Stimulated activated CD4-positive, alpha-beta T cell treated with anti-CD3 and anti-CD28 coated beads, Interleukin-1b, Interleukin-23, amount 100 ng/mL, for 4 hours (primary cell): Measurements from ENCODE around the gene HS3ST2.
"Not testable (repeated sequence)": the region's sequence is repeated elsewhere in the genome, so short reads cannot be mapped to it uniquely, and the experiment has no call there.

Source experiments
- DNase-seq, 2 donors: peaks; one replicate each; pipeline ENCODE4 v3.0.0-alpha.2; 2020; ENCODE audit warnings: low read depth in 2 of 2

The HS3ST2 gene

DNA sequence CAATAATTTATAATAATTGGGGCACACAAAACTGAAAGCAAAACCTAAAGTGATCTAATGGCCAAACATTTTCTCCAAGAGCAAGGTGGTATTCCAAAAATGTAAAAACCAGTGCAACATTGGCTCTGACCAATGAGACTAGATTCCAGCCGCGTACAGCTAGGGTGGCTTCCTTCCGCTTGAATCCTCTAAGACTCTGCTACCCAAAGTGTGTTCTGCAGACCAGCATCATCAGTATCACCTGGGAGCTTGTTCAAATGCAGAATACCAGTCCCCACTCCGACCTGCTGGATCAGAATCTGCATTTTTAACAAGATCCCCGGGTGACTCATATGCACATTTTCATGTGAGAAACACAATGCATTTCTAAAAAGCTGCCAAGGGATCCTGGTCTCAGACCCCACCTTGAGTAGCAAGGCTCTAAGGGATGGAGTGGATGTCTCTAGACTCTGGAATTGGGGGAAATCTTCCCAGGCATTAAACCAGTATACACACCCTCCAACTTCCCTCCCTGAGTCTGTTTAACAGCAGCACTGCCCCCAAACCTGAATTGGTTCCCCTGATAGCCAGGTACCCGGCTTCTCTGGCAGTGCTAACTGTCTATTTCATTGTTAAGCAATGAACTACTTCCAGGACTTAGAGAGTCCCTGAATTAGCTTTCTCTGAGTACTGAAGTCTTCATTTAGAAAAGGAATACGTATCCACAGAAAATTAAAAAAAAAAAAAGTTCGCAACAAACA is 118.2 kb downstream of the HS3ST2 start:
- DNase-seq = no peak

DNA sequence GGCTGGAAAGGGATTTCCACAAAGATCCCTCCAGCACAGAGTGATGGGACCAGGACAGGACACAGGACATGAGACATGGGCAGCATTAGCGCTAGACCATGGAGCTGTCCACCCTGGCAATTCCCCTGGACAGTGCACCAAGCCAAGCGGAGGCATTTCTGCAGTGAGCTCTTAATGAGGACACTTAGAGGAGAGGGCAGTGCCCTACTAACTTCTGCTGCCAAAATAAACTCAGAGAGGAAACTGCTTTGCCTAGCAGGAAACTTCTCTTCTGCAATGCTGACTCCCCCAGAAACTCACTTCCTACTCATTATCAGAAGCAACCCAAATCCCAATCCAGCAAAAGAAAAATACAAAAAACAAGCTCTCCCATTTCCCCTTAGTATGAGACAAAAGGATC is 119.2 kb downstream of the HS3ST2 start:
- DNase-seq = no peak

DNA sequence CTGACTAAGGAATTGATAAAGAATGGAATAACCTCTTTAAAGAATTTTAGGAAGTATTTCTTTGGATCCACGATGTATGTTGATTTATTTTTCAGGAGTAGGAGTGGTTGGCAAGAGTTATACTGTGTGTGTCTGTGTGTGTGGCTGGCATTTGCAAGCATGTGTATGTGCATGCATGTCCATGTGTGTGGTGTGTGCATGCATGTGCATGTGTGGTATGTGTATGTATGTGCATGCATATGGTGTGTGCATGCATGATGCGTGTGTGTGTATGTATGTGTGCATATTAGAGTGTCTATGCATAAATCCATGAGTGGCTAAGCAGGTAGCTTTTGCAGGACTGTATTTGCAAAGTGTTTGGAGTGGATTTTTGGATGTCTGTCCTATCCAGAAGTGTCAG is 120.8 kb downstream of the HS3ST2 start:
- DNase-seq = no peak

DNA sequence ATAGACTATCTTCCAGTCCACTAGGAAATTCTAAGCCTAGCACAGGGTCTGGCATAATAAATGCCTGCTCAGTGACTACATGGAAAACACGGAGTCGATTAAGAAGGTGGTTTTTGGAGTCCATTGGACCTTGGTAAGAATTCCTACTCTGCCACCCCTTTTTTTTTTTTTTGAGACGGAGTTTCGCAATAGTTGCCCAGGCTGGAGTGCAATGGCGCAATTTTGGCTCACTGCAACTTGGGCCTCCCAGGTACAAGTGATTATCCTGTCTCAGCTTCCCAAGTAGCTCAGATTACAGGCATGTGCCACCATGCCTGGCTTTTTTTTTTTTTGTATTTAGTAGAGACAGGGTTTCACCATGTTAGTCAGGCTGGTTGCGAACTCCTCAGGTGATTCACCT is 123.2 kb downstream of the HS3ST2 start:
- DNase-seq = no peak

DNA sequence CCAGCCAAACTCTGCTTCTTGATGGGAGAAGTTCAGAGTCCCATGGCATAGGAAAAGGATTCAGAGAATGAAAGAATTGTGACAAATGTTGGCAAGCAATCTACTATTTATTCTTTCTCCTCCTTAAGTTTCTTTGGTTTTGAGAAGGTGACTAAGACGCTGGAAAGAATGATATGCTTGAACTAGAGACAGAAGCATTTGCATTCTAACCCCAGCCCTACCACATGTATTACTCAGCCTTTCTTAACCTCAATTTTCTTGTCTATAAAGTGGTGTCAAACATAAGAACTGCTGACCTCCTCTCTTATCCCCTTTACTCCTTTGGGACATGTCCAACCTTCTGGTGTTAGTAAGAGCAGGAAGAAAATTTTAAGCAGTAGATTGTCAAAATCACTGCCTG is 124.7 kb downstream of the HS3ST2 start:
- no peak for DNase-seq

DNA sequence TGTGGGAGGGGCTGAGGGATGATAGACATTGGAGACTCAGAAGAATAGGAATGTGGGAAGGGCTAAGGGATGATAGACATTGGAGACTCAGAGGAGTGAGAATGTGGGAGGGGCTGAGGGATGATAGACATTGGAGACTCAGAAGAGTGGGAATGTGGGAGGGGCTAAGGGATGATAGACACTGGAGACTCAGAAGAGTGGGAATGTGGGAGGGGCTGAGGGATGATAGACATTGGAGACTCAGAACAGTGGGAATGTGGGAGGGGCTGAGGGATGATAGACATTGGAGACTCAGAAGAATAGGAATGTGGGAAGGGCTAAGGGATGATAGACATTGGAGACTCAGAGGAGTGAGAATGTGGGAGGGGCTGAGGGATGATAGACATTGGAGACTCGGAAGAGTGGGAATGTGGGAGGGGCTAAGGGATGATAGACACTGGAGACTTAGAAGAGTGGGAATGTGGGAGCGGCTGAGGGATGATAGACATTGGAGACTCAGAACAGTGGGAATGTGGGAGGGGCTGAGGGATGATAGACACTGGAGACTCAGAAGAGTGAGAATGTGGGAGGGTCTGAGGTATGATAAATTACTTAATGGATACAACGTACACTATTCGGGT is 125.9 kb downstream of the HS3ST2 start:
- not testable (repeated sequence) for DNase-seq

DNA sequence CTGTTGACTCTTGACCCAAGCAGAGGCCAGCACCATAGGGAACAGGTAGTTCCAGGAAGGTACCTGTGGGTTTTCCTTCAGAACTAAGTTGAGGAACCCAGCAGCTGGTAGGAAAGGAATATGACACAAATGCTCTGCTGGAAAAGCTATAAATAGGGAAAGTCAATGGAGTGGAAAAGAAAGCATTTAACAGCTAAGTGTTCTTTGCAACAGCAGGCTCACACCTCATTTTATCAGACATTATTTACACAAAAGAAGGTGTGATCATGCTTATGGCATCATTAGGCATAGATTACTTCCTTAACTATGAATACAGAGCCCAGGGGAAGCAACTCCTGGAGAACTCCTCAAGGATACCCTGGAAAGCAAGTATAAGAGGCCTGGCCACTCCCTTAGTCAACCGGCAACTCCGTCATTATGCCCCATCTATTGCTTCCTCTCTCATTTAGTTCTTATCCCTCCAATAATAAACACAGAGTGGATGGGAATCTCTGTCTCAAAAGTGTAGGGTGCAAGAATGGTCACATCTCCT is 128.1 kb downstream of the HS3ST2 start:
- no peak for DNase-seq

DNA sequence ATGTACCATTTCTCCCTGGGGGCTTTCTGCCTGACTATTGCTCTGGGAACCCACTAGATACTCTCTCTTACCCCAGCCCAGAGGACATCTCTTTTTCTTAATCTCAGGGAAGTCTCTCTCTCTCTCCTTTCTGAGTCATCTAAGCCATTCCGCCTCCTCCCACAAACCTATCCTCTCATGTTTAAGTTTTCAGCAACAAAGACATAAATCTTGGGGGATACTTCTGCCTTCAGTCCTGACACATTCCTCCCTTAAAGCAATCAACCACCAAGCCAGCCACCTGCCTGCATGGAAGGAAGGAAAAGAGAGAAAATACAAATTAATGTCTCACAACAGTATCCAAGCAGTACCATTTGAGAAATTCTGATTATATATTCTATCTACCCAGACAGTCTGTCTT is 128.8 kb downstream of the HS3ST2 start:
- DNase-seq = no peak

DNA sequence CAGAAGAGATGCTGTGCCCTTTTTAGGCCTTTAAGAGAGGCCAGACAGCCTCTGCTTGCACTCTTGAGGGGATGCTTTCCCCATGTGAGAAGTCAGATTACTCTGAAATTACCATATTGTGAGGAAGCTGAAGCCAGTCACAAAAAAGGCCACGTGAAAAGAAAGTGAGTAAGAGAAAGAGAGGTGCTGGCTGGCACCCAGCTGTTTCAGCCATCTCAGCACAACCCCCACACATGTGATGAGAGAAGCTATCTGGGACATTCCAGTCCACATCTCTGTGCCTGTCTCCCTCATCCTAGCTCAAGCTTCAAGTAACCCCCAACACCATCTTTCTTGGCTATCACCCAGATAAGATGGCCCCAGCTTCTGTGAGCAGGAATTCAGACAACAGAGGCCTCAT is 131.4 kb downstream of the HS3ST2 start:
- DNase-seq = no peak

DNA sequence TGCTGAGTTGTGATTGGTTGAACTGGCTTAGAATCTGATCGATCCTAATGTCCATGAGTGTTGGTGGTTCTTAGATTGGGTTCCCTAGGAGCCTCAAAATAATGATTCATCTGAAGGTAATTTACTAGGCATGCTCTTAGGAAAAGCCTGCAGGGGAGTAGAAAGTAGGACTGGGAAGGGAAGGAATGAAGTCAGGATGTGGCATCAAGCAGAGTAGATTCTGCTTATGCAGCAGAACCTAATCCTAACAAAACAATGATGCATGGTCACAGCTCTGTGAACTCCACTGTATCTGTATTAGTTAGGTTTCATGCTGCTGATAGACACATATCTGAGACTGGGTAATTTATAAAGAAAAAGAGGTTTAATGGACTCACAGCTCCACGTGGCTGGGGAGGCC is 132.5 kb downstream of the HS3ST2 start:
- no peak for DNase-seq

DNA sequence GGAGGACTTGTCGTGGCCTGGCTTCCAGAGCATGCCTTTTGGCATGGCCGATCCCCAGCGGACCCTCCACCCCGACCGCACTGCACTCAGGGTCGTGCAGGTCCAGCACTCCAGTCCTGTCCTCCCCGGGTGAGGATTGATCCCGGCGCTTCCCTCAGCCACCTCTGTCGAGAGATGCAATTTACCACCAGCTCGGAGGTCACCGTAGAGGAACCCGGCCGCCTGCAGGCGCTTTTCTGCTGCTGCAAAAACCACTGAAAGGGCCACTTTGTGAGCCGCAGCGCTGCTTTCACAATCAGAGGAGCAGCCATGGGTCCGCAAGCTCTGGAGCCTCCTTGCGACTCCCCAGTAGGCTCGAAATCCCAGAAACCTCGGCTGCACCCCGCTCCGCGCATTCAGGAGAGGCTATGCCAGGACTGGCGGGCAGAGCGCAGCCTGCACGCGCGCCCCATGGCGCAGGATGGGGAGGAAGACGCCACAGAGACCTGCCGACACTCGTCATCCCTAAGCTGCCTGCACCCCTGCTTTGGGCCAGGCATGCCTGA is 134.2 kb downstream of the HS3ST2 start:
- no peak for DNase-seq

DNA sequence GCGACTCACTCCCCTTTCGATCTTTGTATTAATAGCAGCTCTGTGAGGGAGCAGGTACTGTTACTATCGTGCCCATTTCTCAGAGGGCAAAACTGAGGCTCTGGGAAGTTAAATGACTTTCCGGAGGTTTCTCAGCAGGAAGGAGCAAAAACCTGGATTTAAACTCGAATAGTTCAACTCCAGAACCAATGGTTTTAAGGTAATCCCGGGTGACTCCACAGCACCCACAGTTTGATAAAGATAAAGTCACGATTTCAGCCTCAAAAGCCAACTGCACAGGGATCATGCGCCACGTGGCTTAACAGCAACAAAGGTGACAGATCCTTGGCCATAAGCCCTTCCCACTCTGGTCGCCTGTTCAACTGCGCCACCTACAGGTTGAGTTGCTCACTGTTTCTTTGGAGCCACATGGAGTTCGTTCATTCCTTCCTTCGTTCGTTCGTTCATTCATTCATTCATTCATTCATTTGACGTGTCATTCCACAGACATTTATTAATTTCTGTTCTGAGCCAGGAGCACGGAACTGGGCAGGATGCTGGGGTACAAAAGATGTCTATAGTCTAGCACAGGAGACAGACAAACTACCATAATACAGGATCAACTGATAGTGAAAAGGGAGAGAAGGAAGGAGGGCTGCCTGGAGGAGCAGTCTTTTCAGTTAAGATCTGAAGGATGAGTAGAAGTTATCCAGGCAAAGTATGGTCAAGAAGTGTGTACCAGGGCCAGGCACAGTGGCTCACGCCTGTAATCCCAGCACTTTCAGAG is 134.8 kb downstream of the HS3ST2 start:
- peak; percentile 5 to 17 for DNase-seq

DNA sequence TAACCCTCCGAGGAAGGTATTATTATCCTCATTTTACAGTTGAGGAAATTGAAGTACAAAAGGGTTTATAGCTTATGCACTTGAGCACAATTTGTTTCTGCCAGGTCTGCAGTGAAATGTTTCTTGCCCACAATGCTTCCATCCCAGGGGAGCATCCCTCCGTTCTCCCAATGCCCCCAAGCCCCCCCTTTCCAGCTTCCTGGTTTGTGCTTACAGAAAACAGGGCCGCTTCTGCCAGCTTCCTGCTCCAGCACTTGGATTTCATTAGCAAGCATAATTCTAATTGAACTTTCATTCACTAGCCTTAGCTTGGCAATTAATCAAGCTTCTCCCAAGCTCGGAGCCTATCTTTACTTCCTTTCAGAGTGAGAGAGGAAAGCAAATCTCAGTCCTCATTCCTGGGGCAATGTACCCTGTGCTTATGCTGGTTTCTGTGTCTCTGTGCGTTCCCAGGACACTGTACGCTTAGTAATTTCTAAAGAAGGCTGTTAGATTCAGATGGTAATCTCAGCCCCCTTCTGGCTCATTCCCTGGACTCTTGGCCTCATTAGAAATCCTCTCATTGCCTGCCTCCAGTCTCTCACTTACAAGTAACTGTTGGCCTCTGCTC is 141.6 kb downstream of the HS3ST2 start:
- DNase-seq = no peak

DNA sequence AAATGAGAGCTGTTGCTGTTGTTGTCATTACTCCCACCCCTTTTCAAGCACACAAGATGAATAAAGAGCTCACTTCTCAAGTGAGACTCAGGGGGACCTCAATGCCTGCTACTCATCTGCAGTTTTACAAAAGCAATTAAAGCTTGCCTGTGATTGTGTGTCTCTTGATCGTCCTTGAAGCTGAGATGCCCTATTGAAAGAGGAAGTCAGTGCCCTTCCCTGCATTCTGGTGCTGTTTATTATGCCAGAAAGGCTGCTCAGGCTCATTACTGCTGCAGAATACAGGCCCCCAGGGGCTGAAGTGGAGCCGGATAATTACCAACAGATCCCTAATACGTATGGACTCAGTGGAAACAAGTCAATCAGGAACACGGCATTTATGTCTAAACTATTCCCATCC is 147.2 kb downstream of the HS3ST2 start:
- DNase-seq = no peak

DNA sequence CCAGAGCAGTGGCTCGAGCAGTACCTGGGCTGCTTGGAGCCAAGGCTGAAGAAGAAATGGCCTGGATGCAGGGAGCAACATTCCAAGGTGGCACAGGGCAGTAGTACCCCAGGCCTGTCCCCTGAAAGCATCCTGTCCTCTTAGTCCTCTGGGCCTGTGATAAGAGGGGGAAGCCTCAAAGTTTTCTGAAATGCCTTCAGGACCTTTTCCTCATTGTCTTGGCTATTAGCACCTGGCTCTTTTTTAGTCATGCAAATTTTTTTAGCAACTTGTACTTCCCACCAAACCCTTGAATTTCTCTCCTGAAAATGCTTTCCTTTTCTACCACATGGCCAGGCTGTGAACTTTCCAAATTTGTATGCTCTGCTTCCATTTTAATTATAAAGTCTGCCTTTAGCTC is 148.9 kb downstream of the HS3ST2 start:
- no peak for DNase-seq
